Activated naive CD4-positive, alpha-beta T cell treated with Interleukin-2 at 50 U/mL for 16 hours (primary cell): ENCODE measurements around the gene MGRN1.
A peak's percentile ranks its signal among the peaks of the same experiment; 100 is the strongest.

ENCODE experiments used
- DNase-seq: peaks from one replicate; pipeline ENCODE4 v3.0.0-alpha.2; 2020

MGRN1 gene

DNA sequence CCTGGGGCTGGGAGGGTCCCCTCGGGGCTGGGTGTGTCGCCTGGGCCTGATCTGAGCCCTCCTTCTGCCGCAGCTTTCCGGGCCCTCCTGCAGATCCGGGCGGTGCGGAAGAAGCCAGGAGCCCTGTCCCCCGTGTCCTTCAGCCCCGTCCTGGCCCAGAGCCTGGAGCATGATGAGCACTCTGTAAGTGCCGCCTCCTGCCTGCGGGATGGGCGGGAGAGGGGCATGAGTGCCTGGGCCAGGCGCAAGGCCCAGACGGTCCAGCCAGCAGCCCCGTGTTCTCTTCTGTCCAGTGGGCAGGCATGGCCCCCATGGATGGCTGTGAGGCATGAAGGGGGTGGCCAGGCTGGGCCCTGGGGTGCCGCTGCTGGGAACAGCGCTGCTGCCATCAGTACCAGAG, 52.8 kb downstream of the MGRN1 start:
- DNase-seq: no peak

DNA sequence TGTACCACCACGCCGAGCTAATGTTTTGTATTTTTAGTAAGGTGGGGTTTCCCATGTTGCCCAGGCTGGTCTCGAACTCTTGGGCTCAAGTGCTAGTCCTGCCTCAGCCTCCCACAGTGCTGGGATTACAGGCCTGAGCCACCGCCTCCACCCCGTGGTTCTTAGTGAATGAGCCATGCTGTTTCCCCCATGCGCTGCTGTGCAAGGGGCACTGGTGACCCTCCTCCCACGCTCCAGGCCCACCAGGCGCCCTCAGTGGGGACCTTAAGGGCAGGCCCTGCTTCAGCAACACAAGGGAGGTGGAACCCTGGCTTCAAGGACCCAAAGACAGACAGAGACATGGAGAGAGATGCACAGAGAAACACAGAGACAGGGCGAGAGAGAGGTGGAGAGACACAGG, 53.4 kb downstream of the MGRN1 start:
- DNase-seq: no peak

DNA sequence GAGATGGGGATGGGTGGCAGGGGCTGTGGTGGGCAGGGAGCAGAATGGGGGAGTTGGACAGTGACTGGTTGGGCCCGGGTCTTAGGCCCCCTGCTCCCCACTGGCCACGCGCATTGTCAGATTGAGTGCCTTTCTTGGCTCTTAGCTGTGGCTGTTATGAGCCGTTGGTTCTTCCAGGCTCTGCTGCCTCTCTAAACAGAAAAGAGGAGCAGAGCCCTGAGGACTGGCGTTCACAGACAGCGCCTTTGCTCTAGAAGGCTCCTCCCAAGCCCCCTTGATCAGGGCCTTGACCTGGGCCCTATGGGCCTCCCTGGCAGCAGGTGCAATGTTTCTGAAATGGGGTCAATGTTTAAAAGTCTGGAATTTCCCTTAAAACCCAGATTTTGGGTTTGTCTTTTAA, 54.0 kb downstream of the MGRN1 start:
- no peak for DNase-seq

DNA sequence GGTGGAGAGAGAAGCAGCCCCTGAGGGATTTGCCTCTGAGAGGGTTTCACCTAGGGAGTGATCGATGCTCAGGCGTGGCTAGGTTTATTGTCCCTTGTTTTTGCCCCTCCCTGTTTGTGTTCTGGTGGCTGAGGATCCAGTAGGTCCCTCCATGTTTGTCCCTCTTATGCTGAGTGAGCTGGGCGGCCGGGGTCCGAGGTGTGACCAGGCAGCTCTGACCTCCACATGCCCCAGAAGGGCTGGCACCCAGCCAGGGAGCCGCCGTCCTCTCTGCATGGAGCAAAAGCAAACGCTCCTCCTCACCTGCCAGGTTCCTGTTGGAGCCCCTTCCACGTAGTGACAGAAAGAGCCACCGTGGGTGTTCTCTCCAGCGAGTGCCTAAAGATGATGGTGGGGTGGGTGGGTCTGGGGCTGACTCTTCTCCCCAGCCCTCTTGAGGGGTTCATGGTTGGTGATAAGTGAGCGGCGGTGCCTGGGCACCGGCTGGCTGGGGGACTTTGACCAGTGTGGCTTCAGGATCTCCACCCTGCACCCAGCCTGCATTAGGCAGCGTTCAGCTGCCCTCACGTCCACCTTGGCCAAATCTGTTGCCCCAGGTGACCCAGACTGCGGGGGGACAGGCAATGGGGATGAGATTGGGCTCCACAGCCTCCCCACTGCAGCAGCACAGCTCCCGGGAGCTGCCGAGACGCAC, 54.7 kb downstream of the MGRN1 start:
- no peak for DNase-seq

DNA sequence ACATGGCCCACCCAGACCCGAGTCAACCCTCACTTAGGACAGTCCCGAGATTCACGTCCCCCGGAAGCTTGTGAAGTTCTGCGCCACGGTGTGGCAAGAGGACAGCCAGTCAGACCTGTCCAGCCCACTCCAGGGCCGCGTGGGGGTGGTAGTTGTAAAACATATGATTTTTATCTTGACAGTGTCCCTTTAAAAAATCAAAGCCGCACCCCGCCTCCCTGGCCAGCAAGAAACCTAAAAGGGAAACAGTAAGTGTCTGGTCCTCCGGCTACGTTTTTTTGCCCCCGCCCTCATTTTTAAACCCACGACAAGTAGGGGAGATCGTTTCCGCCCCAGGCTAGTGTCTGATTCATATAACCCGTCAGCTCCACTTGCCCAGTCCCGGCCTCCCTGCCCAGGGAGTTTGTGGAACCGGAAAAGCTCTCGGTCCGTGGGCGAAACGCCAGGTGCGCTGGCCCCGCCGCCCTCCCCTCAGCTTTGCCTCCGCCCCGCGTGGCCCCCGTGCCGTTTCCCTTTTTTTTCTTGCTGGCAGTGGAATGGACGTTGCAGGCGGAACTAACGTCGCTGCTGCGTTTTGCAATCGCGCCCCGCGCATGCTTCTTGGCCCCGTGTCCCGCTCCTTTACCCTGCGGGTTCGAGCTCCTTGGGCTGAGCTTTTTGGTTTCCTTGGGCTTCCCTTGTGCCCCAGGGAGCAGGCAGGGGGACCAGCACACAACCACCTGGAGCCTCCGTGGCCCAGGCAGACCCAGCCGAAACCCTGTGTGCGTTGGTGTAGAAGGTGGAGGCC, 55.4 kb downstream of the MGRN1 start:
- DNase-seq: no peak

DNA sequence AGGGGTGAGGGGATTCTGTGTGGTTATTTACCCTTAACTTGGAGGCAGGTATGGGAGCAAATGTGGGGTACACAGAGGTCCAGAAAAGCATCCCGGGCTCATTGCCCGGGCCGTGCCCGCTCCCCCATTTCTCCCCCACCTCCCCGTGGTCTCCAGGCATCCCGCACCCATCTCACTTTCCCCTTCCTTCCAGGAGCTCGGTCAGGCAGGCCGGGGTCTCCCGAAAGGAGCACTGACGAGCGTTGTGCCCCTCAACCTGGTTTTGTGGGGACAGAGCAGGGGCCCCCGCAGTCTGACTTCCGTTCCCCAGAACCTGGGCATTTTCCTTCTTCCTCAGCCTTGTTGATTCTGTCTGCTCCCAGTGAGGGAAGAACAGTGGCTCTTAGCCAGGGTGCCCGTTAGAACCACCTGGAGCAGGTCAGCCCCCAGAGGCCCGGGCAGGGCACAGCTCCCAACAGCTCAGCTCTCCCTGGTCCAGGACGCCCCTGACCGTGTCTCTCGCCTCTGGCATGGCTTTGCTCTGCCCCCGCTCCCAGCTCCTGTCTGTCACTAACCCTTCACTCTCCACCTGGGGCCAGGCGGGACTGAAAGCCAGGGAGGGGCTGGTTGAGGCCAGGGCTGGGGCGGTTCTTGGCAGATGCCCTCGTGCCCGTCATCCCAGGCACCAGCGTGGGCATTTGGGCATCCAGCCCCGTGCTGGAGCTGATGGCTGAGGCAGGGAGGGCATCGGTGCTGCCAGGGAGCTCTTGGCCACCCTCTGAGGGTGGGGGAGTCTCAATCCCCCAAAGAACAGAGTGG, 56.2 kb downstream of the MGRN1 start:
- DNase-seq: no peak

DNA sequence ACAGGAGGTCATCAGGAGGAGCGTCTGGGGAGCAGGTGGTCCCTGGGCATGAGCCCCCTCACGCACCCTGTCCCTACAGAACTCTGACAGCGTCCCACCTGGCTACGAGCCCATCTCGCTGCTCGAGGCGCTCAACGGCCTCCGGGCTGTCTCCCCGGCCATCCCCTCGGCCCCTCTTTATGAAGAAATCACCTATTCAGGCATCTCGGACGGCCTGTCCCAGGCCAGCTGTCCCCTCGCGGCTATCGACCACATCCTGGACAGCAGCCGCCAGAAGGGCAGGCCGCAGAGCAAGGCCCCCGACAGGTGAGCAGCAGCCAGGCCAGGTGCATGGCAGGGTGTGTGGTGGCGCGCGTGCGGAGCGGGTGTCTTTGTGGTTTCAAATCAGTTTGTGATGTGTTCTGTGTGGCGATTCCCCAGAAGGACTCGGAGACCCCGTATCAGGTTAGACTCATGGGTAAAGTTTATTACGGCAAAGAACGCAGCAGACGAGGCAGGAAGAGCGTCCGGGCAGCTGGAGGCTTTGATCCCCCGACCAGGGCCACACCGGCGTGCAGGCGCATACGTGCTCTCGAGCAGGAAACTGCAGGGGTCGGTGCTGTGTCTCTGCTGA, 57.0 kb downstream of the MGRN1 start:
- DNase-seq: no peak

DNA sequence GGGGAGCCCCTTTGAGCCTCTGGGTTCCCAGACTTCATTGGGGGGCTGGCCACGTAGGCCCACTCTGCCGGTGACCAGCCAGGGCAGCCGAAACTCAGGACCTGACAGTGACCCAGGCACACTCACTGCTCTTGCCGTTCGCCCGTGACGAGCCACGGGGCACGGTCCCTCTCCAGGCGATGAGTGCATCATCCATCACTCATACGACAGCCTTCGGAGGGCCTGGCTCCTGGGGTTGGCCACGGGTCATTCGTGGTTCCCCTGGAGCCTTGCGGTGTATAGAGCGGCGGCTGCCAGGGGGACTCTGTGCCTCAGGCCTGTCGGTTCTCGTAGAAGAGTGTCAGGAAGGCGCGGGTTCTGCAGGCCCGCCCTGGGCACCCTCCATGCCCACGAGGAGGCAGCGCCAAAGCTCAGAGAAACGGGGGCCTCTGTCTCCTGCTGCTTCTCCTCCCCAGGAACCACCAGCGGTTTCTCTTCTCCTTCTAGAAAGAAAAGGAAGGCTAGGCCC, 57.5 kb downstream of the MGRN1 start:
- no peak for DNase-seq

DNA sequence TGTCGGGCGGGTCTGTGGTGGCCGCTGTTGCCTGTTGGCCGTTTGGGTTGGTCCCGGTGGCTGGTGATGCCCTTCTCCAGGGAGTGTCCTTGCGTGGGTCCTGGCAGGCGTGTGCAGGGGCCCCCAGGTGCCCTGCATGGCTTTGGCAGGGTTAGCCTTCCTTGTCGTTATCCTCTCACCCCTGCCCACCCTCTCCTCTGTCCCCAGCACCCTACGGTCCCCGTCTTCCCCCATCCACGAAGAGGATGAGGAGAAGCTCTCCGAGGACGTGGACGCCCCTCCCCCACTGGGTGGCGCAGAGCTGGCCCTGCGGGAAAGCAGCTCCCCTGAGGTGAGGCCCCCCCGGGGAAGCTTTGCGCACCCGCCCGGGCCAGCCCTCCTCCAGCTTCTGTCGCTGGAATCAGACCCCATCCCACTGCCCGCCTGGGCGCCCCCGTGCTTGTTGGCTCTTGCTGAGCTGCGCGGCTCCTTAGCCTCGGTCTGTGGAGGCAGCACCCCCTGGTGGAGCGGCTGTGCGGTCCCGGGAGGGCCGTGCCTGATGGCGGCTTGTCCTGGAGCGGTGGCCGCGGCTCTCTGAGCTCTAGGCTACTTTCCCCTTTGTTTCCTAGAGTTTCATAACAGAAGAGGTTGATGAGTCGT, 58.1 kb downstream of the MGRN1 start:
- peak; percentile 29 for DNase-seq

DNA sequence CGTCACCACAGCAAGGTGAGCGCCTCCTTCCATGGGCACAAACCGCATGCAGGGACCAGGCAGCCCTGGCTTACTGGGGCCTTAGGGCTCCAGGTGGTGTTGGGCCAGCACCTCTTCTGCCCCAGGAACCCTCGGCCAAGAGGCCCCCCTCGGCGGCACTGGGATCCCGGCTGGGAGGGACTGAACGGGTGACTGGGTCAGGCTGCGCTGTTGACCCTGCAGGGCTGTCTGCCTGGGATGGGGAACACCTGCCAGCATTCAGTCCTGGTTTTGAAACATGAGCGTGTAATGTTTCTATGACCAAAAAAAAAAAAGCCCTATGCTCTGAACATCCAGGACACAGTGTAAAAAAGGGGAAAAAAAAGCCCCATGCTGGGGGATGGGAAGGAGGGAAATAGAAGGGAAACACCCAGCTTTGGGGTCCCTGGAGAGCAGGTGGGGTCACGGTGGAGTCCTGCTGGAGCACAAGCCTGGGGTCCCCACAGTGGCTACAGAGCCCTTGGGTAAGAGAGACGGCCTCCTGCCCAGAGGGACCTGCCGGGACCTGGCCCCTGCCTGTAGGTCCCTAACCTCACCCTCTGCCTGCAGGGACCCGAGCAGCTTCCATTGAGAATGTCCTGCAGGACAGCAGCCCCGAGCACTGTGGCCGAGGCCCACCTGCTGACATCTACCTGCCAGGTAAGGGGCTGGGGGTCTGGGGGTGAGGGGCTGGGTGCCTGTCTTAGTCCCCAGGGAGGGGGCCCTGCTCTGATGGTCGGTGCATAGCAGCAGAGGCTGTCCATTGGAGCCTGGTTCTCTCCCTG, 58.8 kb downstream of the MGRN1 start:
- DNase-seq: no peak

DNA sequence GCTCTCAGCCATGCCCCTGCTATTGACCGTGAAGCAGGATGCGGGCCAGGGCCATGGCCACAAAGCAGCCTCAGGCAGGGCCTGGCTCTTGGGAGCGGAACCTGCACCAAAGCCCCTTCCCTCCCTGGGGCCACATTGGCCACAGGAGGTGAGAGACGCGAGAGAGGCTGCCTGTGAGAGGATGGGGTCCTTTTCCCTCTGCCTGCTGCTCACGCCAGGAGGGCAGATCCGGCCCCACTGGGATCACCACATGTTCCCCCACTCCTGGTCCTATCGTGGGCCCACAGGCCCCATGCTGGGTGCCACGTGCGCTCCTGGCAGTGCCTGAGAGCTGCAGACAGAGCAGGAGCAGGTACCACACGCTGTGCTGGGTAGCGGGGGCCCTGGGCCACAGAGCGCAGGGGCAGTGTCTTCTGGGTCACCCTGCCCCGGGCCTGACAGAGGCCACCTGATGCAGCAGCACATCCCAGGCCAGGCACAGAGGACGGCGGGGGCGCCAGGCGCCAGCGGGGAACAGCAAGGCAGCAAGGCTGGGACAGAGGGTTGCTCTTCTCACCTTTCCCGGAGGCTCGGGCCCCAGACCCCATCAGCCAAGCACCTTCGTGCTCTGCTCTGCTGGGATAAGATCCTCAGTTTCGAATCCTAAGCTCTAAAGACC, 59.6 kb downstream of the MGRN1 start:
- no peak for DNase-seq

DNA sequence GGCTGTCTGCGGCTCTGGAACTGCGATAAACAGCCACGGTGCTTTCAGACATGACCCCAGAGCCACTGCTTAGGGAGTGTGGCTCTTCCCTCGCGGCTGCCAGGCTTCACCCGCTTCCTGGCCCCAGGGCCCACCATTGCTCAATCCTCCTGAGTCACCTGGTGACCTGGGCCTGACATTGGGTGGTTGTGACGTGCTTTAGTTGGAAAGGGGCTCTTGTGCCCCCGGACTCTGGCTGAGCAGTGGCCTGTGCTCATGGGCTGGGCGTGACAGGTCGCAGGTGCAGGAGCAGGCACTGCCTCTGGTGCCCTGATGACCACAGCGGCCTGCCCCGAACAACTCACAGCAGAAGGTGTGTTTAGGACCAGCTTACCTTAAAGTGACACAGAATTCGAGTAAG, 60.1 kb downstream of the MGRN1 start:
- DNase-seq: no peak

DNA sequence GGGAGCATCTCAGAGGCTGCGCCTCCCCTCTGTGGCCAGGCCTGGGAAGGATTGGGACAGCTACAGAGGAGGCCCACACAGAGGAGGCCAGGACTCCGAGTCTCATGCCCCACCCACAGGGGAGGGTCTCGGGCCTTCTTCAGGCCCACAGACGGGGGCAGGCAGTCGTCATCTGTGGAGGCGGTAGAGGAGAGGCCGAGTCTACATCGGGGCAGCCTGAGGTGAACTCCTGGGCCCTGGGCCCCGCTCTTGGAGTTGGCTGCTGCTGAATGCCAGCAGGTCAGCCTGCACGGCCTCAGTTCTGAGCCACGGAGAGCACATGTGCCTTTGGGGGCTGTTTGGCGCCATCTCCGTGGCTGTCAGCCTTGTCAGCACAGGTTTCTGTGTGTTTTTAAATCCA, 60.7 kb downstream of the MGRN1 start:
- DNase-seq: no peak

DNA sequence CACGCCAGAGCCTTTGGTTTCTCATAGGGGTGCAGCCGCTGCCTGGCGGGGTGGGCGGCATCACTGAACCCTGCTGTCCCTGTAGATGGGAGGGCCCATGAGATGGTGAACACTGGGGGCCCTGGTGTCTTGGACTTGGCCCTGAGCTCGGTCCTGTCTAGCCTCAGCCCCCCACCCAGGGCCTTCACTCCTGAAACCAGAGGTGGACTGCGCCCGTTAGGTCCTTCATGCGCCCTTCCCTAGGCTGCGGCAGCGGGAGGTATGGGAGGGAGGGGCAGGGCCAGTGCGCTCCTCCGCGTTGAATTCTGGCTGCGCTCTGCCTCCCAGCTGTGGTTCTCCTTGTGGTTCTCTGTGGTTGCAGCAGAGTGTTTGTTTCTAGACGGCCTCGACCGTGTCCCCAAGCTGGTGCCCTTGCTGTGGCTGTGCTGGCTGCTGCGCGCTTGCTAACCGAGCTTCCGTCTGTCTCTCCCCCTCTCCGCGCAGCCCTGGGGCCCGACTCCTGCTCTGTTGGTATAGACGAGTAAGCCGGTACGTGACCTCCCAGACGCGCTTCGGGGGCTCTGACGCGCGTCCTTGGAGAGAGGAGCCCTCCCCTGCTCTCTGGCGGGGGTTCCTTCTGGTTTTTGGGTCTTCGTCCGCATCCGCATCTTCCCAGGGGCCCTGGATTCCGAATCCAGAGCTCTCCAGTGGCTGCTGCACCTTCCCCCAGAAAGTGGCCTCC, 61.3 kb downstream of the MGRN1 start:
- no peak for DNase-seq

DNA sequence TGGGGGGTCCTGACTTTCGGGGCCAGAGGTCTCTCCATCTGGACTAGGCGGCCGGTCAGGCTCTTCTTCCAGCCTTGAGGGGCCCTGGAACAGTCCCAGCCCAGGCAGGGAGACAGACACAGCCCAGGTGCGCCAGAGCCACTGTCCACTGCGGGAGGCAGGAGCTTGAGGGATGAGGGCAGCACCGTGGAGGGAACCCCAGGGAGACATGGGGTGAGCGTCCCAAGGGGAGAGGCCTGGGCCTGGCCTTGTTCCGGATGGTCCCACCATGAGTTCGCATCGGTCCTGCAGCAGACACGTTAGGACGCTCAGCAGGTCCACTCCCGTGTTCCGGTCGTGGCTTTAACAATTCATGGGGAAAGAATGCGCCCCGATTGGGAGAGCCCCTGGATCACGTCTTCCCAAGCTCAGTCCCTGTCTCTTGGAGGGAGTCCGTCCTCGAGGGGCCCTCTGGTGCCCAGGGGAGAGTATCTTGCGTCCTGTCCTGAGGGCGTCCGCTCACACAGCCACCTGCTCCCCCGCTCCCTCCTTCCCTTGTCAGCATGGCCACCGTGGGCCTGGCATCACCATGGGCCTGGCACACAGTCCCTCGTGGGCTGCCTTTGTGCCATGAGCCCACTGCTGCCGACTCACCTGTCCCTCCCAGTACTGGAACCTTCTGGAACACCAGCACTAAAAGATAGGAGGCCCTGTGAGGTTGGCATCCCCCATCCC, 62.0 kb downstream of the MGRN1 start:
- DNase-seq: no peak

DNA sequence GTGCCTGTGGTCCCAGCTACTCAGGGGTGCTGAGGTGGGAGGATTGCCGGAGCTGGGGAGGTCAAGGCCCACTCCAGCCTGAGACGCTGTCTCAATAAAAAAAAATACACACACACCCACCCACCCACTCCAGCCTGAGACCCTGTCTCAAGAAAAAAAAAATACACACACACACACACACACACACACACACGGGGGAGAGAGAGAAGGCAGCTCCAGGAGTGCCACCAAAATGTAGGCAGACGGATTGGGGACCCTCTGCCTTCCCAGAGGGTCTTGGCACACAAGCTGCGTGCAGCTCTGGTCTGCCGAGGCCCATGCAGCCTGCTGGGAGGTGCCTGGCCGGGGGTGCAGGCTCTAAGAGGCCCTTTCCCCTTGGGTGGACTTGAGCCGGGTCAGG, 62.8 kb downstream of the MGRN1 start:
- no peak for DNase-seq

DNA sequence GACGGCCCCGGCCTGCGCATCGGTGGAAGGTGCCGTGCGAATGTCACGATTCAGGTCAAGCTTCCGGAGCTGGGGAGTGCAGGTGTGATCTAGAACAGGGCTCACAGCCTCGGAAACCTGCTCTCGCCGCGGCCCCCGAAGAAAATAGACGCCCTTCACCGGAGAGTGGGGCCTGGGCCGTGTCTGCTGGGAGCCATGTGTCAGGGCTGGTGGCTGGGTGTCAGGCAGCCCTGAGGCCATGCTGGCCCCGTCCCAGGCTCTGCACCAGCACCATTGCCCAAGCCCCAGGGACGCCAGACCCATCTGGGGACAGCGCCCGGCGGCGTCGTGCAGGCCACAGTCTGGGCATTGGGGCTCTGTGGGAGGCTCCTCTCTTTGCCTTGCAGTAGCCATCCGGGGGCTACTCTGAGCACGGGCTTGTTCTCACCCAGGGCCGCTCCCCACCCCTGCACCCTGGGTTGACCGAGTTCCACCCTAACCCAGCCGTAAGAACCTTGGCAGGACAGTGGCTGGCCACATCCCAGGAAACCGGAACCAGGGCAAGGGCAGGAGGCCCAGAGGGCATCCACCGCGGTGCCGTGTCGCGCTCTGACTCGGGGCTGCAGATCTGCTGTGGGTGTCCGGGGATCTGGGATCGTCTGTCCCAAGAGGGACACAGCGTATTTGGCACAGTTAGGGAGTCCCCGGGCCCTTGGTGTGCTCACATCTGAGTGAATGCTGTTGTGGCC, 63.5 kb downstream of the MGRN1 start:
- DNase-seq: no peak

DNA sequence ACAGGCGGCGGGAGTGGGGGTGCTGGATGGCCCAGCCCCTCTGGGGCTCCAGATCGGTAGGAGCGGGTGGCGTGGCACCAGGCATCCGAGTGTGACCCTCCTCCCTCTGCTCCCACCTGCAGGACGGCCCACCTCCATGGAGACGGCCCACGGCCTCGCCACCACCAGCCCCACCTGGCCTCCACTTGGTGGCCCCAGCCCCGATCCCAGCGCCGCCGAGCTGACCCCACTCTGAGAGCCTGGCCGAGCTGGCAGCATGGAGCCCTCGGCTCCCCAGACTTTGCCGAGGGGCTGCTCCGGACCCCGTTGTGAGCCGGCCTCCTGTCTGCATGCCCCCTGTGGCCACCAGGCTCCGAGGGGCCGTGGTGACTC, 64.0 kb downstream of the MGRN1 start:
- DNase-seq: no peak

DNA sequence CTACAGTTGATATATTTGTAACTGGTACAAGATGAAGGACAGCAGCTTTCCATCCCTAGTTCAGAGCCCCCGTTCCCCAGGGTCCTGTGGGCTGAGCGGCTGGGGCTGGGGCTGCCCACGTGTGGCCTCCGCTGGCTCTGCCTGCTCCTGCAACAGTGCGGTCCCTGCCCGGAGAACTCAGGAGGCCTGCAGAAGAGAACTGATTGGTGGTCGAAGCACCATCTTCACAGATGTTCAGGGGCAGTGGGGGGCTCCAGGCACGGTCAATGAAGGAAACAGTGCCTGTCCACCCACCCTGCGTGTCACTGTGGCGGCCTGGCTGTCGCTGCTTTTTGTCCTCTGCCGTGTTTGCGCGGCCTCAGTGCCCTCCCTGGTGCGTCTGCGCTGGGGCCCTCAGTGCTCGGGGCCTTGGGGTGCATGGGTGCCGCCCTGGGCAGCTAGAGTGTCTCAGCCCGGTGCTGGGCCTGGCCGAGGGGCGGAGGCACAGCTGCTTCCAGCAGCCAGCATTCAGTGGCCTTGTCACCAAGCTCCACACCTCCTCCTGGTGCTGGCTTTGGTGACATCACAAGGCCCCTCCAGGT, 64.6 kb downstream of the MGRN1 start:
- no peak for DNase-seq
